Measurements from ENCODE around the gene OR2V2. TPM values are rescaled to one million over a fixed set of nuclear protein-coding genes. Genes with fewer than 3 reads are reported as not detected.
A peak's percentile ranks its signal among the peaks of the same experiment; 100 is the strongest.

OR2V2 gene
- total and polyA plus RNA-seq, 8 donors, result not detected

- ATAC-seq (no peak), DNase-seq (no peak), FAIRE-seq (no peak)
- intact Hi-C loops (cut with DNase I), result no loop called here
- WGBS, 2 donors, result 40 to 62% methylated on average over 3 of the region's 3 CpGs
- H3K27me3 ChIP-seq, result no peaks in the 10 kb centered on the region
- no peaks in the 10 kb centered on the region for H3K36me3 ChIP-seq
- H3K4me3 ChIP-seq, result no peak overlapping the region
- H3K4me1 ChIP-seq, result no peaks in the 10 kb centered on the region
- no peaks in the 10 kb centered on the region for H3K9me3 ChIP-seq
- H3K27ac ChIP-seq, result no peak overlapping the region
- TF ChIP-seq CTCF (IDR thresholded peaks at IDR 0.05), result no peak
These were observed 14.3 kb upstream of the OR2V2 start for GRCh38 chr5:181133083-181133482.

- FAIRE-seq, result no peak
- H3K27me3 ChIP-seq, result no peaks in the 10 kb centered on the region
- no peak overlapping the region for H3K4me3 ChIP-seq
- no peaks in the 10 kb centered on the region for H3K4me1 ChIP-seq
- ATAC-seq, result peak in 1 of 4 donors; percentile 50
- no peak overlapping the region for H3K27ac ChIP-seq
- peak in 1 of 6 donors; percentile 29 for DNase-seq
- WGBS, 2 donors, result 70 to 72% methylated on average over 10 of the region's 10 CpGs
- H3K9me3 ChIP-seq, result no peaks in the 10 kb centered on the region
- intact Hi-C loops (cut with DNase I), result no loop called here
- H3K36me3 ChIP-seq, result no peaks in the 10 kb centered on the region
- no peak for TF ChIP-seq CTCF (IDR thresholded peaks at IDR 0.05)
These were observed 13.7 kb upstream of the OR2V2 start for GRCh38 chr5:181133610-181134231.

GRCh38 chr5:181134259-181134658, 13.1 kb upstream of the OR2V2 start:
- WGBS, 2 donors, result 59 to 73% methylated on average over 6 of the region's 6 CpGs
- ATAC-seq, result no peak
- H3K9me3 ChIP-seq, result no peaks in the 10 kb centered on the region
- TF ChIP-seq CTCF (IDR thresholded peaks at IDR 0.05), result no peak
- DNase-seq, result no peak
- FAIRE-seq, result no peak
- no peak overlapping the region for H3K4me3 ChIP-seq
- H3K27me3 ChIP-seq, result no peaks in the 10 kb centered on the region
- no peaks in the 10 kb centered on the region for H3K4me1 ChIP-seq
- H3K36me3 ChIP-seq, result no peaks in the 10 kb centered on the region
- no peak overlapping the region for H3K27ac ChIP-seq
- intact Hi-C loops (cut with DNase I), result no loop called here

- H3K27me3 ChIP-seq, result no peaks in the 10 kb centered on the region
- H3K4me3 ChIP-seq, result no peak overlapping the region
- no peak for TF ChIP-seq CTCF (IDR thresholded peaks at IDR 0.05)
- DNase-seq, result no peak
- H3K9me3 ChIP-seq, result no peaks in the 10 kb centered on the region
- no peak for ATAC-seq
- intact Hi-C loops (cut with DNase I), result no loop called here
- WGBS, 2 donors, result 70 to 81% methylated on average over 4 of the region's 4 CpGs
- FAIRE-seq, result no peak
- no peak overlapping the region for H3K27ac ChIP-seq
- no peaks in the 10 kb centered on the region for H3K4me1 ChIP-seq
- H3K36me3 ChIP-seq, result no peaks in the 10 kb centered on the region
These were observed 10.9 kb upstream of the OR2V2 start for GRCh38 chr5:181136361-181136955.

- WGBS, 2 donors, result 61 to 73% methylated on average over 5 of the region's 5 CpGs
- ATAC-seq, result no peak
- no peak for FAIRE-seq
- no peak for DNase-seq
- no peaks in the 10 kb centered on the region for H3K9me3 ChIP-seq
- H3K36me3 ChIP-seq, result no peaks in the 10 kb centered on the region
- TF ChIP-seq CTCF (IDR thresholded peaks at IDR 0.05), result no peak
- H3K27ac ChIP-seq, result no peak overlapping the region
- intact Hi-C loops (cut with DNase I), result no loop called here
- no peaks in the 10 kb centered on the region for H3K27me3 ChIP-seq
- no peaks in the 10 kb centered on the region for H3K4me1 ChIP-seq
- H3K4me3 ChIP-seq, result no peak overlapping the region
These were observed 9.1 kb upstream of the OR2V2 start for GRCh38 chr5:181138258-181138657.
